ENCODE results near the gene MLLT10. TPM values are rescaled to one million over a fixed set of nuclear protein-coding genes. Genes with fewer than 3 reads are reported as not detected.

The MLLT10 gene
- 37.6 and 44.8 TPM in 2 replicates for total RNA-seq

GRCh38 chr10:21533467-21534279, at the start of gene MLLT10:
Gene MLLT10, plus strand, starts transcription at chr10:21534232. Its CDS starts 413 bp downstream, at chr10:21534645.
- Histone ChIP-seq H3K79me2 (ENCODE audit: insufficient read depth, low read length) (peaks cover 27% of the 10 kb centered on the region), H3K27me3 (ENCODE audit: insufficient read depth, low read length) (no peaks in the 10 kb centered on the region), H3K4me3 (ENCODE audit: insufficient read depth, low read length) (peak within 1 kb of the TSS; percentile 81), H3K9me3 (ENCODE audit: low read depth, low read length) (no peaks in the 10 kb centered on the region), H3K4me2 (ENCODE audit: insufficient read depth, low read length) (peak within 1 kb of the TSS; percentile 95), H3K36me3 (ENCODE audit: insufficient read depth, low read length) (peaks cover 7% of the 10 kb centered on the region), H3K4me1 (ENCODE audit: insufficient read depth, low read length) (peaks cover 14% of the 10 kb centered on the region), H3K27ac (ENCODE audit: low read depth, low read length) (peak within 1 kb of the TSS; percentile 76), H2AFZ (ENCODE audit: low read length) (peak within 1 kb of the TSS; percentile 97), H4K20me1 (ENCODE audit: insufficient read depth, low read length) (peaks cover 4% of the 10 kb centered on the region)
- peak; percentile 100 for DNase-seq (ENCODE audit: insufficient read length, low spot score, missing footprints)
- TF ChIP-seq CTCF (IDR thresholded peaks at IDR 0.05; ENCODE audit: extremely low read depth, low read depth, low read length) = no peak

GRCh38 chr10:21487416-21488180, 46.4 kb upstream of the MLLT10 start:
- H3K9me3 ChIP-seq (ENCODE audit: low read depth, low read length) = no peaks in the 10 kb centered on the region
- no peak overlapping the region for H3K27ac ChIP-seq (ENCODE audit: low read depth, low read length)
- H3K4me3 ChIP-seq (ENCODE audit: insufficient read depth, low read length) = no peak overlapping the region
- no peak for TF ChIP-seq CTCF (IDR thresholded peaks at IDR 0.05; ENCODE audit: extremely low read depth, low read depth, low read length)
- DNase-seq (ENCODE audit: insufficient read length, low spot score, missing footprints) = no peak
- no peak overlapping the region for H2AFZ ChIP-seq (ENCODE audit: low read length)
- no peak overlapping the region for H3K4me2 ChIP-seq (ENCODE audit: insufficient read depth, low read length)
- H4K20me1 ChIP-seq (ENCODE audit: insufficient read depth, low read length) = no peaks in the 10 kb centered on the region
- no peaks in the 10 kb centered on the region for H3K4me1 ChIP-seq (ENCODE audit: insufficient read depth, low read length)
- no peaks in the 10 kb centered on the region for H3K79me2 ChIP-seq (ENCODE audit: insufficient read depth, low read length)
- H3K27me3 ChIP-seq (ENCODE audit: insufficient read depth, low read length) = no peaks in the 10 kb centered on the region
- H3K36me3 ChIP-seq (ENCODE audit: insufficient read depth, low read length) = no peaks in the 10 kb centered on the region

- no peak for TF ChIP-seq CTCF (IDR thresholded peaks at IDR 0.05; ENCODE audit: extremely low read depth, low read depth, low read length)
- no peak overlapping the region for H3K4me2 ChIP-seq (ENCODE audit: insufficient read depth, low read length)
- H3K36me3 ChIP-seq (ENCODE audit: insufficient read depth, low read length) = no peaks in the 10 kb centered on the region
- H4K20me1 ChIP-seq (ENCODE audit: insufficient read depth, low read length) = no peaks in the 10 kb centered on the region
- peak overlapping the region; percentile 16 for H2AFZ ChIP-seq (ENCODE audit: low read length)
- H3K4me1 ChIP-seq (ENCODE audit: insufficient read depth, low read length) = no peaks in the 10 kb centered on the region
- H3K27ac ChIP-seq (ENCODE audit: low read depth, low read length) = no peak overlapping the region
- H3K79me2 ChIP-seq (ENCODE audit: insufficient read depth, low read length) = no peaks in the 10 kb centered on the region
- no peak for DNase-seq (ENCODE audit: insufficient read length, low spot score, missing footprints)
- H3K27me3 ChIP-seq (ENCODE audit: insufficient read depth, low read length) = no peaks in the 10 kb centered on the region
- no peaks in the 10 kb centered on the region for H3K9me3 ChIP-seq (ENCODE audit: low read depth, low read length)
- H3K4me3 ChIP-seq (ENCODE audit: insufficient read depth, low read length) = no peak overlapping the region
These were observed 45.6 kb upstream of the MLLT10 start for GRCh38 chr10:21488246-21488956.

All from osteoblast (primary cell).